Mesothelial cell of epicardium (in vitro differentiated cells): ENCODE results near the gene NKAIN2. TPM values are rescaled to one million over a fixed set of nuclear protein-coding genes. Genes with fewer than 3 reads are reported as not detected.

Experiments
- DNase-seq, 2 experiments: peaks; one replicate each; pipeline ENCODE4 v3.0.0; 2021; ENCODE audit warnings: low spot score in 2 of 2; ENCODE audit not compliant: unreplicated experiment in 2 of 2
- H3K27ac Mint-ChIP-seq: 2 replicates; pipeline ENCODE4 v1.8.0; 2021; ENCODE audit warnings: mixed read lengths
- H3K27me3 Mint-ChIP-seq: 2 replicates; pipeline ENCODE4 v1.8.0; 2021; ENCODE audit warnings: low read depth, mixed read lengths
- H3K36me3 Mint-ChIP-seq: 2 replicates; pipeline ENCODE4 v1.8.0; 2021; ENCODE audit warnings: mixed read lengths
- H3K4me1 Mint-ChIP-seq: 2 replicates; pipeline ENCODE4 v1.8.0; 2021; ENCODE audit warnings: mixed read lengths
- H3K4me3 Mint-ChIP-seq: 2 replicates; pipeline ENCODE4 v1.8.0; 2021; ENCODE audit warnings: mild to moderate bottlenecking, moderate library complexity, mixed read lengths
- H3K9me3 Mint-ChIP-seq: 2 replicates; pipeline ENCODE4 v1.8.0; 2021; ENCODE audit warnings: mixed read lengths
- total RNA-seq: library from RNA; stranded (reverse); gene quantifications from 3 replicates; pipeline ENCODE4 v1.2.1, GENCODE V29; 2021
- TF ChIP-seq, protein P1 (sequence below): fragments of 200-600 bp; sonication (generic); IDR thresholded peaks from one replicate; pipeline ENCODE4 v1.5.0; 2021; ENCODE audit warnings: antibody characterized with exemption; ENCODE audit not compliant: unreplicated experiment

Gene NKAIN2
- total RNA-seq, 1 donor from 2014 or later, result 1.6 TPM

DNA sequence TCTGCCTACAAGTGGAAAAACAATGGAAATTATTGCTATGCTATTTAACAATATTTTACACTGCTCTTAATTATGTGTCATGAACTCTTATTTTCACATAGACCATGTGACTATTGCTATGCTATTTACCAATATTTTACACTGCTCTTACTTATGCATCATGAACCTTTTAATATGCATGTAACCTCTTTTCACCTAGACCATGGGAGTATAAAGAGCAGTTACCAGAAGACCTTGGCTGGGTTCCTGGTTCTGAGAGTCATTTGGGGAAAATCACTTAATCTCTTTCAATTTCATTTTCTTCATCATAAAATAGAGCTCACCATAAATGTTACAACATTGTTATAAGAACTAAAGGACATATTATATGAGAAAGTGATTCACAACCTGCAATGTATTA lies 934.8 kb downstream of the NKAIN2 start:
- Mint-ChIP-seq H3K9me3 (peaks cover 15% of the 10 kb centered on the region), H3K4me3 (no peak overlapping the region), H3K27me3 (no peaks in the 10 kb centered on the region), H3K36me3 (no peaks in the 10 kb centered on the region), H3K27ac (no peak overlapping the region), H3K4me1 (peaks cover 1% of the 10 kb centered on the region)
- TF ChIP-seq, protein P1, sequence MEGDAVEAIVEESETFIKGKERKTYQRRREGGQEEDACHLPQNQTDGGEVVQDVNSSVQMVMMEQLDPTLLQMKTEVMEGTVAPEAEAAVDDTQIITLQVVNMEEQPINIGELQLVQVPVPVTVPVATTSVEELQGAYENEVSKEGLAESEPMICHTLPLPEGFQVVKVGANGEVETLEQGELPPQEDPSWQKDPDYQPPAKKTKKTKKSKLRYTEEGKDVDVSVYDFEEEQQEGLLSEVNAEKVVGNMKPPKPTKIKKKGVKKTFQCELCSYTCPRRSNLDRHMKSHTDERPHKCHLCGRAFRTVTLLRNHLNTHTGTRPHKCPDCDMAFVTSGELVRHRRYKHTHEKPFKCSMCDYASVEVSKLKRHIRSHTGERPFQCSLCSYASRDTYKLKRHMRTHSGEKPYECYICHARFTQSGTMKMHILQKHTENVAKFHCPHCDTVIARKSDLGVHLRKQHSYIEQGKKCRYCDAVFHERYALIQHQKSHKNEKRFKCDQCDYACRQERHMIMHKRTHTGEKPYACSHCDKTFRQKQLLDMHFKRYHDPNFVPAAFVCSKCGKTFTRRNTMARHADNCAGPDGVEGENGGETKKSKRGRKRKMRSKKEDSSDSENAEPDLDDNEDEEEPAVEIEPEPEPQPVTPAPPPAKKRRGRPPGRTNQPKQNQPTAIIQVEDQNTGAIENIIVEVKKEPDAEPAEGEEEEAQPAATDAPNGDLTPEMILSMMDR, result no peak
- DNase-seq, result no peak

DNA sequence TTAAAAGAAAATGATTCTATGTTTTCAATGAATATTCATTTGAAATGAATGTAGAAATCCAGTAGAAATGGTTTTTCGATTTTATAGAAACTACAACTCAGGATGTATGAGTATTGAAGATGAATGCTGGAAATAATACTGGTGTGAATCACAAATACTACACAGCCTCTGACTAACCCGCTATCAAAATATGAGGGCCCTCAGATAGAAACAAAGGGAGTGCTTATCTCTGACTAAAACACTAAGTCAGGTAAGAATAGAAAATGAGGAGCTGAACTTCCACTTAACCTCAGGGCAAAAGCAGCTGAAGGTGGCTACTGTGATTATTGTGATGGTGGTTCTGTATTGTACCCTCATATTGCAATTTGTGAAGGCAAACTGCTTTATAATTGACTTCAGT lies 937.7 kb downstream of the NKAIN2 start:
- no peaks in the 10 kb centered on the region for H3K9me3 Mint-ChIP-seq
- no peak for DNase-seq
- TF ChIP-seq, protein P1, result no peak
- H3K27me3 Mint-ChIP-seq, result no peaks in the 10 kb centered on the region
- no peak overlapping the region for H3K4me3 Mint-ChIP-seq
- H3K27ac Mint-ChIP-seq, result no peak overlapping the region
- peaks cover 1% of the 10 kb centered on the region for H3K4me1 Mint-ChIP-seq
- no peaks in the 10 kb centered on the region for H3K36me3 Mint-ChIP-seq

- Mint-ChIP-seq H3K4me3 (no peak overlapping the region), H3K4me1 (peaks cover 4% of the 10 kb centered on the region), H3K36me3 (no peaks in the 10 kb centered on the region), H3K27me3 (peaks cover 3% of the 10 kb centered on the region), H3K27ac (no peak overlapping the region), H3K9me3 (no peaks in the 10 kb centered on the region)
- DNase-seq, result no peak
- TF ChIP-seq, protein P1, result no peak
Observed at GRCh38 chr6:124742971-124743370, 939.3 kb downstream of the NKAIN2 start.

- H3K4me1 Mint-ChIP-seq, result peaks cover 4% of the 10 kb centered on the region
- TF ChIP-seq, protein P1, result no peak
- no peak overlapping the region for H3K27ac Mint-ChIP-seq
- DNase-seq, result no peak
- H3K36me3 Mint-ChIP-seq, result no peaks in the 10 kb centered on the region
- H3K27me3 Mint-ChIP-seq, result peaks cover 5% of the 10 kb centered on the region
- no peaks in the 10 kb centered on the region for H3K9me3 Mint-ChIP-seq
- no peak overlapping the region for H3K4me3 Mint-ChIP-seq
Observed at GRCh38 chr6:124743420-124743819, 939.8 kb downstream of the NKAIN2 start.

DNA sequence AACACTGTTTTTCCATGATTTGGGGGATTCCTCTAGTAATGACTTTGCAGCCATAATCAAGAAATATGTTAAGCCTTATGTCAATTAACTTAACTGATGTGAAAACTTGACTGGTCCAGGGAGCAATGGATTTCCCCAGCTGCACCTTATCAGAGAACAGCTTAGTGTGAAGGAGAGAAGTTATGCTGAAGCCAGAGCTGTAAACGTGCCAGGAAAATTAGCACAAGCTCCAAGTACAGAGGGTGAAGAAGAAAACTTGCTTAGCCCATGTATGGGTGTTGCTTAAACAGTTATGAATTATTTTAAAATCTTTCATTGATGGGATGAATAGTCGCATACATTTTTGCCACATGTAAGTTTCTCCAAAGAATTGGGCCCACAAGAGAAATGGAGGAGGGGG lies 943.7 kb downstream of the NKAIN2 start:
- DNase-seq, result no peak
- TF ChIP-seq, protein P1, result no peak
- H3K27ac Mint-ChIP-seq, result no peak overlapping the region
- H3K4me1 Mint-ChIP-seq, result peaks cover 4% of the 10 kb centered on the region
- H3K9me3 Mint-ChIP-seq, result no peaks in the 10 kb centered on the region
- H3K4me3 Mint-ChIP-seq, result no peak overlapping the region
- H3K27me3 Mint-ChIP-seq, result peaks cover 10% of the 10 kb centered on the region
- H3K36me3 Mint-ChIP-seq, result no peaks in the 10 kb centered on the region

DNA sequence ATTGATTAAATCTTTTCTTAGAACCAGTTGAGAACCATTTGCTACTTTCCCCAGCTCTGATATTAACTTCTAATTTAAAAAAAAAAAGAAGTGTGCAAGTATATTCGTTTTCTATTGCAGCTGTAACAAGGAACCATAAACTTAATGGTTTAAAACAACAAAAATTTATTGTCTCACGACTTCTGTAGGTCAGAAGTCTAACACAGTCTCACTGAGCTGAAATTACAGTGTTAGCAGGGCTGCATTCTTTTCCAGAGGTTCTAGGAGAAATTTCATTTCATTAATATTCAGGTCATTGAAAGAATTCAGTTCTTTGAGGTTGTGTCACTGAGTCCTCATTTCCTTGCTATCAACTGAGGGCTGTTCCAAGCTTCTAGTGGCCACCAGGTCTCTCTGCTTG lies 945.1 kb downstream of the NKAIN2 start:
- H3K9me3 Mint-ChIP-seq, result no peaks in the 10 kb centered on the region
- H3K4me3 Mint-ChIP-seq, result no peak overlapping the region
- peaks cover 10% of the 10 kb centered on the region for H3K27me3 Mint-ChIP-seq
- TF ChIP-seq, protein P1, result no peak
- H3K4me1 Mint-ChIP-seq, result peaks cover 3% of the 10 kb centered on the region
- DNase-seq, result no peak
- no peak overlapping the region for H3K27ac Mint-ChIP-seq
- H3K36me3 Mint-ChIP-seq, result no peaks in the 10 kb centered on the region
